Spinal cord (tissue), 10 donors: Measurements from ENCODE around the gene AKT1S1. TPM values are rescaled to one million over a fixed set of nuclear protein-coding genes. Genes with fewer than 3 reads are reported as not detected.
"Not testable (repeated sequence)": the region's sequence is repeated elsewhere in the genome, so short reads cannot be mapped to it uniquely, and the experiment has no call there.

ENCODE experiments used
- DNase-seq, 6 donors: peaks; one replicate each; pipeline versions ENCODE4 v3.0.0 to v3.0.0-alpha.2; 2013 to 2015; ENCODE audit warnings: low spot score in 6 of 6, low read depth in 4 of 6
- H3K27ac ChIP-seq: one replicate; pipeline ENCODE4 v1.5.1; 2013; ENCODE audit warnings: low read depth, low read length, control low read depth
- H3K27me3 ChIP-seq: one replicate; pipeline ENCODE4 v1.6.1; 2013; ENCODE audit warnings: low read length; ENCODE audit not compliant: control insufficient read depth, insufficient read depth
- H3K36me3 ChIP-seq: one replicate; pipeline ENCODE4 v1.6.1; 2013; ENCODE audit warnings: low read length; ENCODE audit not compliant: control insufficient read depth, insufficient read depth
- H3K4me1 ChIP-seq: one replicate; pipeline ENCODE4 v1.6.1; 2013; ENCODE audit warnings: low read length; ENCODE audit not compliant: control insufficient read depth, insufficient read depth
- H3K4me3 ChIP-seq: one replicate; pipeline ENCODE4 v1.5.1; 2013; ENCODE audit warnings: low read depth, low read length, control low read depth
- H3K9me3 ChIP-seq: one replicate; pipeline ENCODE4 v1.6.1; 2013; ENCODE audit warnings: low read length; ENCODE audit not compliant: control insufficient read depth, insufficient read depth
- WGBS: methylation state at CpG from one replicate; pipeline ENCODE4 v1.1.5; 2013; ENCODE audit warnings: missing lambda C conversion rate; ENCODE audit not compliant: insufficient coverage; 5-methylcytosine and 5-hydroxymethylcytosine counted together
- polyA plus RNA-seq, 2 donors: library from polyadenylated mRNA; unstranded; fragments of 120-200 nt; gene quantifications; one replicate each; pipeline ENCODE4 v1.2.1, GENCODE V29; 2013; ENCODE audit not compliant: insufficient read length in 2 of 2
- small RNA-seq: library from RNA; depleted of rRNA; stranded (forward); fragments of <200 nt; gene quantifications from one replicate; pipeline ENCODE3, GENCODE V24; 2014; ENCODE audit warnings: low replicate concordance
- total RNA-seq, 2 donors: library from RNA; depleted of rRNA in 1 of 2; stranded (reverse); fragments of 120-200 nt in 1 of 2; fragments of >200 nt in 1 of 2; gene quantifications; one replicate each; pipeline versions ENCODE4 v1.2.3 to v1.2.4, GENCODE V29; 2013 to 2014
- donor health status: healthy.

Gene AKT1S1
- total and polyA plus RNA-seq, 4 donors, result 3.8 to 43.8 (median 26.0) TPM

GRCh38 chr19:49829200-49829599 is 48.0 kb downstream of the AKT1S1 start:
- Histone ChIP-seq H3K9me3 (no peaks in the 10 kb centered on the region), H3K27me3 (no peaks in the 10 kb centered on the region), H3K36me3 (peaks cover 91% of the 10 kb centered on the region), H3K4me1 (no peaks in the 10 kb centered on the region), H3K27ac (no peak overlapping the region), H3K4me3 (no peak overlapping the region)
- DNase-seq, result no peak
- 91% methylated on average over 8 of the region's 8 CpGs for WGBS

- Histone ChIP-seq H3K27me3 (no peaks in the 10 kb centered on the region), H3K27ac (no peak overlapping the region), H3K36me3 (peaks cover 89% of the 10 kb centered on the region), H3K9me3 (no peaks in the 10 kb centered on the region), H3K4me3 (no peak overlapping the region), H3K4me1 (no peaks in the 10 kb centered on the region)
- no peak for DNase-seq
- WGBS, result 84% methylated on average over 14 of the region's 14 CpGs
Measured at GRCh38 chr19:49827034-49827433, 50.1 kb downstream of the AKT1S1 start.

GRCh38 chr19:49824662-49825061 is 52.5 kb downstream of the AKT1S1 start:
- H3K36me3 ChIP-seq, result peaks cover 73% of the 10 kb centered on the region
- no peaks in the 10 kb centered on the region for H3K9me3 ChIP-seq
- H3K27me3 ChIP-seq, result no peaks in the 10 kb centered on the region
- H3K27ac ChIP-seq, result no peak overlapping the region
- 90% methylated on average over 6 of the region's 6 CpGs for WGBS
- H3K4me1 ChIP-seq, result peaks cover 5% of the 10 kb centered on the region
- H3K4me3 ChIP-seq, result no peak overlapping the region
- DNase-seq, result no peak

- DNase-seq, result no peak
- no peaks in the 10 kb centered on the region for H3K27me3 ChIP-seq
- WGBS, result 96% methylated on average over 11 of the region's 12 CpGs
- peaks cover 16% of the 10 kb centered on the region for H3K4me1 ChIP-seq
- no peak overlapping the region for H3K4me3 ChIP-seq
- no peaks in the 10 kb centered on the region for H3K9me3 ChIP-seq
- H3K27ac ChIP-seq, result no peak overlapping the region
- H3K36me3 ChIP-seq, result peaks cover 62% of the 10 kb centered on the region
Measured at GRCh38 chr19:49823472-49823871, 53.7 kb downstream of the AKT1S1 start.

- peaks cover 35% of the 10 kb centered on the region for H3K36me3 ChIP-seq
- 42% methylated on average over 8 of the region's 10 CpGs for WGBS
Measured at GRCh38 chr19:49820125-49820524, 57.0 kb downstream of the AKT1S1 start.

GRCh38 chr19:49819452-49820115 is 57.6 kb downstream of the AKT1S1 start:
- H3K4me1 ChIP-seq, result peaks cover 22% of the 10 kb centered on the region
- 64% methylated on average over 2 of the region's 7 CpGs for WGBS

More at GRCh38 chr19:49820125-49820524, 57.0 kb downstream of the AKT1S1 start:
- no peaks in the 10 kb centered on the region for H3K9me3 ChIP-seq
- peaks cover 22% of the 10 kb centered on the region for H3K4me1 ChIP-seq
- no peaks in the 10 kb centered on the region for H3K27me3 ChIP-seq
- H3K27ac ChIP-seq, result no peak overlapping the region
- no peak overlapping the region for H3K4me3 ChIP-seq
- DNase-seq, result no peak

More at GRCh38 chr19:49819452-49820115, 57.6 kb downstream of the AKT1S1 start:
- peak overlapping the region; percentile 94 for H3K4me3 ChIP-seq
- H3K27ac ChIP-seq, H3K27me3 ChIP-seq, H3K9me3 ChIP-seq, DNase-seq: not testable (repeated sequence)
- H3K36me3 ChIP-seq, result peaks cover 34% of the 10 kb centered on the region

Small RNAs within 50 kb of the gene (small RNA-seq; reads per million reads assigned to genes)
- gene MIR4749, result 0.06 reads per million

Other genes starting within 250 kb of the AKT1S1 start
- gene RRAS, start 237.2 kb downstream of the AKT1S1 start, total RNA-seq, result 10 to 100 TPM in 1 of 2 donors, 1 to 10 TPM in 1; 4.7 to 16.7 TPM
- gene RRAS, start 237.2 kb downstream of the AKT1S1 start, polyA plus RNA-seq, result 10 to 100 TPM; 13.4 to 16.7 TPM
- gene SCAF1, start 235.1 kb downstream of the AKT1S1 start, total RNA-seq, result 10 to 100 TPM; 11.8 to 12.2 TPM
- gene SCAF1, start 235.1 kb downstream of the AKT1S1 start, polyA plus RNA-seq, result 10 to 100 TPM; 66.3 to 70.8 TPM
- 10 to 100 TPM; 21.8 to 63.9 TPM for gene IRF3, start 211.5 kb downstream of the AKT1S1 start, total RNA-seq
- gene IRF3, start 211.5 kb downstream of the AKT1S1 start, polyA plus RNA-seq, result 10 to 100 TPM; 39.2 to 51.4 TPM
- gene BCL2L12, start 211.4 kb downstream of the AKT1S1 start, total RNA-seq, result 1 to 10 TPM in 1 of 2 donors, under 1 TPM in 1; 0.89 to 7.6 TPM
- gene BCL2L12, start 211.4 kb downstream of the AKT1S1 start, polyA plus RNA-seq, result 10 to 100 TPM in 1 of 2 donors, 1 to 10 TPM in 1; 8.2 to 15.0 TPM
- 100 to 1,000 TPM; 150 to 186 TPM for gene PRMT1, start 200.1 kb downstream of the AKT1S1 start, total RNA-seq
- gene PRMT1, start 200.1 kb downstream of the AKT1S1 start, polyA plus RNA-seq, result 100 to 1,000 TPM; 221 to 249 TPM
- under 1 TPM; 0.69 to 0.88 TPM for gene ADM5, start 187.8 kb downstream of the AKT1S1 start, total RNA-seq
- gene ADM5, start 187.8 kb downstream of the AKT1S1 start, polyA plus RNA-seq, result 1 to 10 TPM; 3.1 to 3.3 TPM
- 10 to 100 TPM; 23.2 to 32.4 TPM for gene CPT1C, start 186.2 kb downstream of the AKT1S1 start, total RNA-seq
- 100 to 1,000 TPM; 110 to 128 TPM for gene CPT1C, start 186.2 kb downstream of the AKT1S1 start, polyA plus RNA-seq
- gene TSKS, start 114.0 kb downstream of the AKT1S1 start, total RNA-seq, result under 1 TPM; 0.10 to 0.50 TPM
- gene TSKS, start 114.0 kb downstream of the AKT1S1 start, polyA plus RNA-seq, result under 1 TPM; 0.35 to 0.47 TPM
- 10 to 100 TPM; 58.5 to 61.6 TPM for gene AP2A1, start 110.4 kb downstream of the AKT1S1 start, total RNA-seq
- gene AP2A1, start 110.4 kb downstream of the AKT1S1 start, polyA plus RNA-seq, result 100 to 1,000 TPM; 151 to 156 TPM
- 10 to 100 TPM; 17.2 to 29.0 TPM for gene FUZ, start 64.1 kb downstream of the AKT1S1 start, total RNA-seq
- 10 to 100 TPM; 32.6 to 35.0 TPM for gene FUZ, start 64.1 kb downstream of the AKT1S1 start, polyA plus RNA-seq
- gene MED25, start 59.1 kb downstream of the AKT1S1 start, total RNA-seq, result 10 to 100 TPM; 16.7 to 21.8 TPM
- 10 to 100 TPM; 64.7 to 68.2 TPM for gene MED25, start 59.1 kb downstream of the AKT1S1 start, polyA plus RNA-seq
- gene PTOV1, start 26.2 kb downstream of the AKT1S1 start, total RNA-seq, result 100 to 1,000 TPM in 1 of 2 donors, 10 to 100 TPM in 1; 62.2 to 220 TPM
- gene PTOV1, start 26.2 kb downstream of the AKT1S1 start, polyA plus RNA-seq, result 100 to 1,000 TPM; 420 to 438 TPM
- gene PNKP, start 9.8 kb downstream of the AKT1S1 start, total RNA-seq, result 10 to 100 TPM; 22.2 to 47.1 TPM
- gene PNKP, start 9.8 kb downstream of the AKT1S1 start, polyA plus RNA-seq, result 10 to 100 TPM; 53.5 to 87.1 TPM
- gene TBC1D17, start 347 bp upstream of the AKT1S1 start, total RNA-seq, result 10 to 100 TPM in 1 of 2 donors, 1 to 10 TPM in 1; 9.6 to 13.9 TPM
- gene TBC1D17, start 347 bp upstream of the AKT1S1 start, polyA plus RNA-seq, result 10 to 100 TPM; 67.2 to 78.6 TPM
- gene IL4I1, start 19.5 kb upstream of the AKT1S1 start, total RNA-seq, result under 1 TPM; 0.30 to 0.33 TPM
- 1 to 10 TPM in 1 of 2 donors, under 1 TPM in 1; 0.89 to 1.3 TPM for gene IL4I1, start 19.5 kb upstream of the AKT1S1 start, polyA plus RNA-seq
- gene ATF5, start 51.9 kb upstream of the AKT1S1 start, total RNA-seq, result 1 to 10 TPM; 2.6 to 7.2 TPM
- 10 to 100 TPM; 19.0 to 19.5 TPM for gene ATF5, start 51.9 kb upstream of the AKT1S1 start, polyA plus RNA-seq
- 10 to 100 TPM; 16.9 to 41.0 TPM for gene NUP62, start 52.1 kb upstream of the AKT1S1 start, total RNA-seq
- 10 to 100 TPM; 48.3 to 51.3 TPM for gene NUP62, start 52.1 kb upstream of the AKT1S1 start, polyA plus RNA-seq
- 1 to 10 TPM; 1.2 to 1.7 TPM for gene SIGLEC11, start 83.8 kb upstream of the AKT1S1 start, total RNA-seq
- gene SIGLEC11, start 83.8 kb upstream of the AKT1S1 start, polyA plus RNA-seq, result under 1 TPM; 0.52 to 0.53 TPM
- gene VRK3, start 148.0 kb upstream of the AKT1S1 start, total RNA-seq, result 10 to 100 TPM; 18.9 to 42.0 TPM
- gene VRK3, start 148.0 kb upstream of the AKT1S1 start, polyA plus RNA-seq, result 10 to 100 TPM; 48.1 to 58.3 TPM
- 10 to 100 TPM; 10.0 to 14.1 TPM for gene ZNF473, start 148.7 kb upstream of the AKT1S1 start, total RNA-seq
- gene ZNF473, start 148.7 kb upstream of the AKT1S1 start, polyA plus RNA-seq, result 10 to 100 TPM; 13.9 to 14.8 TPM